ENCODE measurements around the gene SLC26A9. TPM values are rescaled to one million over a fixed set of nuclear protein-coding genes. Genes with fewer than 3 reads are reported as not detected.

Gene SLC26A9
- total and polyA plus RNA-seq, 12 donors = 0.03 to 0.11 (median 0.04) TPM; not detected in 9

- Histone ChIP-seq H3K36me3 (replicated peaks in 1 of 2) (no peaks in the 10 kb centered on the region), H3K27me3 (no peaks in the 10 kb centered on the region), H3K27ac (no peak overlapping the region), H3K4me3 (no peak overlapping the region), H3K9me3 (replicated peaks in 1 of 3) (no peaks in the 10 kb centered on the region), H3K4me1 (replicated peaks in 1 of 2) (peaks cover 0 to 5% of the 10 kb centered on the region in 2 donors)
- intact Hi-C loops (cut with DNase I) = no loop called here
- TF ChIP-seq, protein P1, sequence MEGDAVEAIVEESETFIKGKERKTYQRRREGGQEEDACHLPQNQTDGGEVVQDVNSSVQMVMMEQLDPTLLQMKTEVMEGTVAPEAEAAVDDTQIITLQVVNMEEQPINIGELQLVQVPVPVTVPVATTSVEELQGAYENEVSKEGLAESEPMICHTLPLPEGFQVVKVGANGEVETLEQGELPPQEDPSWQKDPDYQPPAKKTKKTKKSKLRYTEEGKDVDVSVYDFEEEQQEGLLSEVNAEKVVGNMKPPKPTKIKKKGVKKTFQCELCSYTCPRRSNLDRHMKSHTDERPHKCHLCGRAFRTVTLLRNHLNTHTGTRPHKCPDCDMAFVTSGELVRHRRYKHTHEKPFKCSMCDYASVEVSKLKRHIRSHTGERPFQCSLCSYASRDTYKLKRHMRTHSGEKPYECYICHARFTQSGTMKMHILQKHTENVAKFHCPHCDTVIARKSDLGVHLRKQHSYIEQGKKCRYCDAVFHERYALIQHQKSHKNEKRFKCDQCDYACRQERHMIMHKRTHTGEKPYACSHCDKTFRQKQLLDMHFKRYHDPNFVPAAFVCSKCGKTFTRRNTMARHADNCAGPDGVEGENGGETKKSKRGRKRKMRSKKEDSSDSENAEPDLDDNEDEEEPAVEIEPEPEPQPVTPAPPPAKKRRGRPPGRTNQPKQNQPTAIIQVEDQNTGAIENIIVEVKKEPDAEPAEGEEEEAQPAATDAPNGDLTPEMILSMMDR (IDR thresholded peaks at IDR 0.05) = no peak
- no peak for TF ChIP-seq POLR2A (IDR thresholded peaks at IDR 0.05)
- no peak for DNase-seq
- 81 to 88% (median 86%) methylated on average over 8 to 13 of the region's 13 CpGs for WGBS, 4 donors
Measured at GRCh38 chr1:205965036-205965884, 22.0 kb upstream of the SLC26A9 start.

DNA sequence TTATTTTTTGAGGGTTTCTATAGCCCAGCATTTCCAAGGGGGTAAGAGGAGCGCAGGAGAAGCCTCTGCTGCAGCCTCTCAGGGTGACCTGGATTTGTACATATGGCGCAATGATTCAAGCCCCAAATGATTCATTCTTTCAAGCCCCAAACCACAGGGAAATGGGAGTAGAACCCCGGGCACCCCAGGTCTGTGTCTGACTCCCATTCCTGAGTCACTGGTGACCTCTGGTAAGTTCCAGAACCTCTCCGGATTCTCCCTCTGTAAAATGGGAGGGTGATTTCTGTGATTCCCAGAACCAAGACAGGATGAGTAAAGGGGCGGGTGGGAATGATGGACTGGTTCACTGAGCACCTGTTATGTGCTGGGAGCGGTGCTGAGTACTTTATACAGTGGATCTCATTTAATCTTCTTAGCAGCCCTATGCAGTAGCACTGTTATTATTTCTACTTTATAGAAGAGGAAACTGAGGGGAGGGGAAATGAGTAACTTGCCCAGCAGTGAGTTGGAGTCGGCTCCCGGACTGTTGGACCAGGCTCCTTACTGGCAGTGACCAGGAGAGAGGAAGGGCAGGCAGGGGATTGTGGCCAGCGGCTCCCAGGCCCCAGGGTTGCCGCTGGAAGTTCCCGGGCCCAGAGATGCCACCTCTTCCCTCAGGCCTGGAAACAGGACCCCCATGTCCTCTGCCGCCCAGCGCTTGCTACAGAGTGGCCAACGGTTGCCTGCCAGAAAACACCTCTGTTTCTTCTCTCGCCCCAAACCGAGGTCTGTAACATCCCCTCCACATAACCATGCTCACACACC, 20.3 kb upstream of the SLC26A9 start:
- H3K27me3 ChIP-seq = peaks cover 4% of the 10 kb centered on the region
- H3K9me3 ChIP-seq (replicated peaks in 1 of 3) = no peaks in the 10 kb centered on the region
- 80 to 86% (median 85%) methylated on average over 13 to 16 of the region's 16 CpGs for WGBS, 4 donors
- TF ChIP-seq, protein P1 (IDR thresholded peaks at IDR 0.05) = no peak
- no peak for TF ChIP-seq POLR2A (IDR thresholded peaks at IDR 0.05)
- H3K4me1 ChIP-seq (replicated peaks in 1 of 2) = peaks cover 0 to 5% of the 10 kb centered on the region in 2 donors
- no peak overlapping the region for H3K27ac ChIP-seq
- DNase-seq = no peak
- H3K36me3 ChIP-seq (replicated peaks in 1 of 2) = no peaks in the 10 kb centered on the region
- intact Hi-C loops (cut with DNase I) = no loop called here
- H3K4me3 ChIP-seq = no peak overlapping the region

DNA sequence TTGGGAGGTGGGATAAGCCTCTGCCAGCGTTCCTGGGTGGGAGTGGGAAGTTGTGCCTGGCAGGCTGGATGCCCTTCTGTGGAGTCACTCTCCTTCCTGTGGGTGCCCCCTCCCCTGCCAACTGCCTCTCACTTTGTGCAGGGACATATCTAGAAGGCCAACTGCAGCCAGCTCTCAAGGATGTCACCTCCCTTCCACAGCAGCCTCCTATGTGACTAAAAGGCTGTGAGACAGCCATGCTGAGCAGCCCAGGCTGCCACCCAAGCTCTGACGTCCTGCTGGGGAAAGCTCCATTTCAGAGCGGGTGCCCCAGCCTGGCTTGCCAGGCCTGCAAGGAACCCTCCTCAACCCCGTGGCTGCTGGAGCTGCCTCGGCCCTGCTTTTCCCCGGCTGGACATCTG, 19.6 kb upstream of the SLC26A9 start:
- H3K27ac ChIP-seq = no peak overlapping the region
- DNase-seq = no peak
- H3K27me3 ChIP-seq = peaks cover 4% of the 10 kb centered on the region
- TF ChIP-seq, protein P1 (IDR thresholded peaks at IDR 0.05) = no peak
- no peak for TF ChIP-seq POLR2A (IDR thresholded peaks at IDR 0.05)
- 69 to 79% (median 76%) methylated on average over 6 of the region's 6 CpGs for WGBS, 4 donors
- no peaks in the 10 kb centered on the region for H3K36me3 ChIP-seq (replicated peaks in 1 of 2)
- intact Hi-C loops (cut with DNase I) = no loop called here
- no peak overlapping the region for H3K4me3 ChIP-seq
- H3K9me3 ChIP-seq (replicated peaks in 1 of 3) = no peaks in the 10 kb centered on the region
- peaks cover 0 to 5% of the 10 kb centered on the region in 2 donors for H3K4me1 ChIP-seq (replicated peaks in 1 of 2)

Measured in adrenal gland (tissue), 12 donors.